Sigmoid colon (tissue), 4 donors: Measurements from ENCODE around the gene NDRG4.

Experiments used
- CTCF ChIP-seq, 4 experiments: fragments of 450-650 bp in 3 of 4; fragments of 200-600 bp in 1 of 4; IDR thresholded peaks; one replicate each; pipeline ENCODE4 v1.5.1; 2016 to 2019; ENCODE audit warnings: antibody characterized with exemption in 4 of 4, mild to moderate bottlenecking in 3 of 4, moderate library complexity in 2 of 4
- EP300 ChIP-seq, 4 donors: sonication (generic); formaldehyde crosslinking; IDR thresholded peaks; one replicate each; pipeline ENCODE4 v1.6.1; 2017; ENCODE audit warnings: antibody characterized with exemption in 4 of 4
- POLR2A ChIP-seq, 2 donors: fragments of 450-650 bp; IDR thresholded peaks; one replicate each; pipeline ENCODE4 v1.6.1; 2016; ENCODE audit warnings: antibody characterized with exemption in 2 of 2, mild to moderate bottlenecking in 2 of 2, moderate library complexity in 2 of 2

DNA sequence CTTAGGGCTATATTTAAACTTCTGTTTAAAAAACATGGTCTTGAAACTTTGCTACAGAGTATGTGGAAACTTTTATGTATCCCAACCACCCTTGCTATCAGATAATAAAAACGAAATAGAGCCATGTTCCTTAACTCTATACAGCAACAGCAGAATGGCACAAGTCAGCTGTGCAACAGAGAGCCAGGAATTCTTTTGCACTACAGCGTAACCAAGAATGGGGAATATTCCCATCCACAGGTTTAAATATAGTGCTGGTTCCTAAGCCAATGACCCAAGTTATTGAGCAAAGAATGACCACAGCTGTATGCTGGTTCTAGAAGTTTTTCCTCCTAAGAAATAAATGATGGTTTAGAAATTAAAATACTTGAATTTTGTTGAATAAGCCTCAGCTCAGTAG lies 48.4 kb downstream of the NDRG4 start:
- TF ChIP-seq CTCF (IDR thresholded peaks at IDR 0.05): no peak
- TF ChIP-seq EP300 (IDR thresholded peaks at IDR 0.05): no peak
- TF ChIP-seq POLR2A (IDR thresholded peaks at IDR 0.05): no peak
